Osteoblast (primary cell): ENCODE data around the gene MSL1. TPM values are rescaled to one million over a fixed set of nuclear protein-coding genes. Genes with fewer than 3 reads are reported as not detected.

Experiments
- DNase-seq: peaks from one replicate; pipeline ENCODE4 v3.0.0; 2011; ENCODE audit warnings: low spot score, mixed read lengths; ENCODE audit not compliant: insufficient read length; ENCODE audit errors: missing footprints
- H2AFZ ChIP-seq: 2 replicates; pipeline ENCODE4 v1.6.0; 2011; ENCODE audit warnings: mild to moderate bottlenecking, low read length
- H3K27ac ChIP-seq: 2 replicates; pipeline ENCODE4 v1.5.1; 2011; ENCODE audit warnings: mild to moderate bottlenecking, low read depth, low read length, moderate library complexity
- H3K27me3 ChIP-seq: 2 replicates; pipeline ENCODE4 v1.6.0; 2012; ENCODE audit warnings: mild to moderate bottlenecking, control low read depth, inconsistent platforms, low read length, moderate library complexity; ENCODE audit not compliant: insufficient read depth
- H3K36me3 ChIP-seq: 2 replicates; pipeline ENCODE4 v1.5.1; 2011; ENCODE audit warnings: mild to moderate bottlenecking, low read length, control low read depth, moderate library complexity; ENCODE audit not compliant: insufficient read depth
- H3K4me1 ChIP-seq: 2 replicates; pipeline ENCODE4 v1.5.1; 2011; ENCODE audit warnings: mild to moderate bottlenecking, low read length, control low read depth, moderate library complexity; ENCODE audit not compliant: insufficient read depth
- H3K4me2 ChIP-seq: 2 replicates; pipeline ENCODE4 v1.6.0; 2011; ENCODE audit warnings: mild to moderate bottlenecking, low read length; ENCODE audit not compliant: insufficient read depth
- H3K4me3 ChIP-seq: fragments of 200-600 bp; sonication (generic); 3 replicates; pipeline ENCODE4 v1.5.1; 2012; ENCODE audit warnings: mild to moderate bottlenecking, low read length, inconsistent platforms; ENCODE audit not compliant: insufficient read depth
- H3K79me2 ChIP-seq: 2 replicates; pipeline ENCODE4 v1.6.0; 2012; ENCODE audit warnings: mild to moderate bottlenecking, low read length, control low read depth, inconsistent platforms; ENCODE audit not compliant: insufficient read depth
- H3K9me3 ChIP-seq: 2 replicates; pipeline ENCODE4 v1.5.1; 2011; ENCODE audit warnings: low read depth, low read length, control low read depth
- H4K20me1 ChIP-seq: 2 replicates; pipeline ENCODE4 v1.6.0; 2012; ENCODE audit warnings: mild to moderate bottlenecking, low read length, control low read depth; ENCODE audit not compliant: insufficient read depth
- CTCF ChIP-seq: IDR thresholded peaks from 2 replicates; pipeline ENCODE4 v1.5.1; 2011; ENCODE audit warnings: mild to moderate bottlenecking, low read depth, low read length, moderate library complexity; ENCODE audit errors: extremely low read depth
- total RNA-seq: library from RNA; depleted of rRNA; stranded (reverse); fragments of >200 nt; gene quantifications from 2 replicates; pipeline ENCODE4 v1.2.3, GENCODE V29; 2012

The MSL1 gene
- total RNA-seq, 1 donor, result 60.1 TPM

DNA sequence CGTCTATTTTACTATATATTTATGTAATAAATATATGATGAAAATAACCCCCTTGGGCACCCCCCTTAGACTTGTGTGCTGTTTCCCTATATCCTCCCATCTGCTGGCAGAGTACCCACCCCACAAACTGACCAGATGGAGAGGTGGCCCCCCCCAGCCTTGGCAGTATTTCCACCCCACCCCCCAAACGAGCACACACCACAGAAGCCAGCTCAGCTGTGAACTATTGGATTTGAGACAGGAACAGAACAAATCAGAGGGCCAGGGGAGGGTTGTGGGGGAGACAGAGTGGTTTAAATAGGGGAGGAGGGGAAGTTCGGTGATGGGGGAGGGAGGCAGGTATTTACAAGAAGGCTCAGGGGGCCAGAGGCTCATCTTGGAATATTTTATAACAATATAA lies 29.2 kb upstream of the MSL1 start:
- TF ChIP-seq CTCF, result no peak
- Histone ChIP-seq H3K36me3 (peaks cover 55% of the 10 kb centered on the region), H3K27me3 (no peaks in the 10 kb centered on the region), H3K4me3 (no peak overlapping the region), H2AFZ (no peak overlapping the region), H3K9me3 (no peaks in the 10 kb centered on the region), H3K4me2 (no peak overlapping the region), H3K79me2 (peaks cover 9% of the 10 kb centered on the region), H3K27ac (no peak overlapping the region), H4K20me1 (no peaks in the 10 kb centered on the region), H3K4me1 (peaks cover 4% of the 10 kb centered on the region)
- DNase-seq, result peak; percentile 88

DNA sequence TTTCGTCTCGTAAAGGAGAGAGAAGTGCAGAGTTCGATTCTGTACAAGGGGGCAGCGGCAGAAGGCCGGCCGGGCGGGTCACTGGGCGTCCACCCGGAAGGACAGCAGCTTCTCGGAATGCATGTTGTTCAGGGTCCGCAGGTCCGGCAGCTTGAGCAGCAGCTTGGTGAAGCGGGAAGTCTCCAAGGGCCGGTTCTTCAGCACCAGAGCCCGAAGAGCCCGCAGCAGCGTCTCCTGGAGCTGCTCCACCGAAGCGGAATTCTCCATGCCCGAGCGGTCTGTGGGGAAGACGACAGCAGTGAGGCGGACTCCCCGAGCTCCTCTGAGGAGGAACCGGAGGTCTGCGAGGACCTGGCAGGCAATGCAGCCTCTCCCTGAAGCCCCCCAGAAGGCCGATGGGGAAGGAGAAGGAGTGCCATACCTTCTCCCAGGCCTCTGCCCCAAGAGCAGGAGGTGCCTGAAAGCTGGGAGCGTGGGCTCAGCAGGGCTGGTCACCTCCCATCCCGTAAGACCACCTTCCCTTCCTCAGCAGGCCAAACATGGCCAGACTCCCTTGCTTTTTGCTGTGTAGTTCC lies 28.7 kb upstream of the MSL1 start:
- H3K4me2 ChIP-seq, result no peak overlapping the region
- no peak overlapping the region for H3K4me3 ChIP-seq
- no peaks in the 10 kb centered on the region for H3K27me3 ChIP-seq
- no peak overlapping the region for H2AFZ ChIP-seq
- DNase-seq, result peak; percentile 52
- no peak for TF ChIP-seq CTCF
- peak overlapping the region; percentile 2 for H3K27ac ChIP-seq
- H3K9me3 ChIP-seq, result no peaks in the 10 kb centered on the region
- H3K79me2 ChIP-seq, result peaks cover 14% of the 10 kb centered on the region
- H4K20me1 ChIP-seq, result peaks cover 2% of the 10 kb centered on the region
- H3K4me1 ChIP-seq, result peaks cover 9% of the 10 kb centered on the region
- peaks cover 54% of the 10 kb centered on the region for H3K36me3 ChIP-seq

DNA sequence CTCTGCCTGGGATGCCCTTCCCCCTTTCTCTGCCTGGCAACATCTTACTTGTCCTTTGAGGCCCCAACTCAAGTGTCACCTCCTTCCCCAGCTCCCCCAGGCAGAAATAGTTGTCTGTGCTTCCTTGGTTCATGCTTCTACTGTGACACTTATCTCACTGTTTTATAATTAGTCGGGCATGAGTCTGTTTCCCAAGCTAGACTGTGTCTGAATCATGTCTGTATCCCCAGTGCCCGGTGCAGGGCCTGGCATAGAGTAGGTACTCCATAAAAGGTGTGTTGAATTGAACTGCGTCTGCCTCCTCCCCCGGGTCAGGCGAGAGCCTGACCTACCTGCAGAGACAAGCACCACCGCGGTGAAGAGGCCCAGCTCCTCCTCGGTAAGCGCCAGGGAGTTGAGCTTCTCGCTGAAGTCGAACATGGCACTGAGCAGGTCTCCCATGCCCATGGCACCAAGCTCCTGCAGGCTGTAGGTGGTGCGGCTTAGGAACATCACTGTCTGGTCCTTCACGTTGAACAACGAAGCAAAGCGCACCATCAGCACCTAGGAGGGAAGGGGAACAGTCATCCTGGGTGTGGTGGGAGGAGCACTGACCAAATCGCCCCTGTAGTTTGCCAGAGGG lies 28.1 kb upstream of the MSL1 start:
- H3K27ac ChIP-seq, result peak overlapping the region; percentile 2
- H3K9me3 ChIP-seq, result no peaks in the 10 kb centered on the region
- peaks cover 4% of the 10 kb centered on the region for H4K20me1 ChIP-seq
- no peak for TF ChIP-seq CTCF
- H2AFZ ChIP-seq, result no peak overlapping the region
- H3K4me2 ChIP-seq, result no peak overlapping the region
- H3K36me3 ChIP-seq, result peaks cover 50% of the 10 kb centered on the region
- no peaks in the 10 kb centered on the region for H3K27me3 ChIP-seq
- peaks cover 15% of the 10 kb centered on the region for H3K4me1 ChIP-seq
- H3K4me3 ChIP-seq, result no peak overlapping the region
- H3K79me2 ChIP-seq, result peaks cover 18% of the 10 kb centered on the region
- DNase-seq, result peak; percentile 73

GRCh38 chr17:40094874-40095273 lies 26.9 kb upstream of the MSL1 start:
- no peak for TF ChIP-seq CTCF
- Histone ChIP-seq H3K4me1 (peaks cover 16% of the 10 kb centered on the region), H3K4me3 (no peak overlapping the region), H3K27me3 (no peaks in the 10 kb centered on the region), H3K79me2 (peaks cover 24% of the 10 kb centered on the region), H3K9me3 (no peaks in the 10 kb centered on the region), H3K27ac (no peak overlapping the region), H4K20me1 (peaks cover 4% of the 10 kb centered on the region), H3K4me2 (no peak overlapping the region), H3K36me3 (peaks cover 43% of the 10 kb centered on the region), H2AFZ (no peak overlapping the region)
- no peak for DNase-seq
